A549 (cell line): ENCODE results near the gene ROBO1. TPM values are rescaled to one million over a fixed set of nuclear protein-coding genes. Genes with fewer than 3 reads are reported as not detected.

ENCODE experiments used
- ATAC-seq, 2 experiments: fragments of 200-7000 bp in 1 of 2; fragments of >200 bp in 1 of 2; cut with Nextera tagmentation in 1 of 2; cut with Tn5 transposase in 1 of 2; 3 replicates each; pipeline versions ENCODE4 v1.8.0 to v1.9.1; 2018 to 2020; ENCODE audit warnings: mild to moderate bottlenecking in 1 of 2, moderate library complexity in 1 of 2
- CTCF ChIA-PET: fragments of 300-600 bp; sonication (Branson Sonifier 250); formaldehyde crosslinking; extraction: SDS; loops from one replicate; lab custom pipeline; 2021; ENCODE audit warnings: antibody characterized with exemption, inconsistent platforms; lab: Yijun Ruan, JAX
- POLR2A ChIA-PET: fragments of 350-600 bp; formaldehyde crosslinking; extraction: SDS; loops from one replicate; lab custom pipeline; 2021; ENCODE audit warnings: antibody characterized with exemption, inconsistent platforms; lab: Yijun Ruan, JAX
- DNase-seq, 2 experiments: peaks; one replicate each; pipeline versions ENCODE4 v3.0.0 to v3.0.0-alpha.2; 2011 to 2016; ENCODE audit warnings: low read depth in 1 of 2, low spot score in 1 of 2
- FAIRE-seq: peaks from 2 replicates; lab custom pipeline; 2011; peaks lifted over from hg19 to GRCh38; lab: Jason Lieb, UNC
- H3K27ac ChIP-seq, 2 experiments: fragments of >200 bp; sonication (Bioruptor Twin); formaldehyde crosslinking; 3 replicates each; pipeline ENCODE4 v1.5.1; 2016 to 2017
- H3K4me1 ChIP-seq: fragments of >200 bp; sonication (Bioruptor Twin); formaldehyde crosslinking; 3 replicates; pipeline ENCODE4 v1.6.1; 2016
- H3K4me2 ChIP-seq: fragments of >200 bp; sonication (Bioruptor Twin); formaldehyde crosslinking; 3 replicates; pipeline ENCODE4 v1.6.1; 2016
- H3K4me3 ChIP-seq: fragments of >200 bp; sonication (Bioruptor Twin); formaldehyde crosslinking; 3 replicates; pipeline ENCODE4 v1.5.1; 2016
- H3K9me3 ChIP-seq: fragments of >200 bp; sonication (Bioruptor Twin); formaldehyde crosslinking; 3 replicates; pipeline ENCODE4 v1.6.1; 2016
- CBX2 ChIP-seq: fragments of 200-600 bp; sonication (generic); IDR thresholded peaks from 2 replicates; pipeline ENCODE4 v1.6.1; 2016; ENCODE audit warnings: low read depth, mild to moderate bottlenecking, borderline replicate concordance
- CEBPB ChIP-seq, 2 experiments: fragments of >200 bp in 1 of 2; sonication (Bioruptor Twin) in 1 of 2; formaldehyde crosslinking in 1 of 2; IDR thresholded peaks; 2 replicates each; pipeline ENCODE4 v1.6.1; 2012 to 2016
- FOSB ChIP-seq: fragments of 250-450 bp; sonication (Bioruptor Pico); IDR thresholded peaks from 2 replicates; pipeline ENCODE4 v1.5.0; 2020; ENCODE audit warnings: mild to moderate bottlenecking, moderate library complexity
- FOXS1 ChIP-seq: fragments of 250-450 bp; sonication (Bioruptor Pico); IDR thresholded peaks from 2 replicates; pipeline ENCODE4 v1.5.0; 2020; ENCODE audit warnings: mild to moderate bottlenecking, moderate library complexity
- GATA3 ChIP-seq: IDR thresholded peaks from 2 replicates; pipeline ENCODE4 v1.6.1; 2012; ENCODE audit warnings: borderline replicate concordance
- HDAC2 ChIP-seq: fragments of 200-600 bp; sonication (generic); IDR thresholded peaks from 2 replicates; pipeline ENCODE4 v1.6.1; 2016
- JUN ChIP-seq, 2 experiments: fragments of >200 bp; sonication (Bioruptor Twin); formaldehyde crosslinking; IDR thresholded peaks; 2 replicates in 1 of 2; 3 replicates in 1 of 2; pipeline ENCODE4 v1.6.1; 2016 to 2017
- JUNB ChIP-seq: fragments of >200 bp; sonication (Bioruptor Twin); formaldehyde crosslinking; IDR thresholded peaks from 2 replicates; pipeline ENCODE4 v1.6.1; 2016
- MAZ ChIP-seq: fragments of 150-350 bp; IDR thresholded peaks from 2 replicates; pipeline ENCODE4 v1.6.1; 2014; ENCODE audit warnings: antibody characterized with exemption, low read depth, low read length, borderline replicate concordance
- MYC ChIP-seq: IDR thresholded peaks from 2 replicates; pipeline ENCODE4 v1.6.1; 2012; ENCODE audit warnings: mild to moderate bottlenecking, inconsistent platforms, low read length, improper control_type of control experiment, borderline replicate concordance
- POLR2AphosphoS2 ChIP-seq: conservative IDR thresholded peaks from 2 replicates; pipeline ENCODE4 v1.6.1; 2012; ENCODE audit warnings: low read length, improper control_type of control experiment, inconsistent platforms
- RARB ChIP-seq: fragments of 250-450 bp; sonication (Bioruptor Pico); IDR thresholded peaks from 2 replicates; pipeline ENCODE4 v1.8.0; 2021; ENCODE audit warnings: mild to moderate bottlenecking, moderate library complexity
- RCOR1 ChIP-seq: fragments of 150-350 bp; IDR thresholded peaks from 2 replicates; pipeline ENCODE4 v1.6.1; 2014; ENCODE audit warnings: antibody characterized with exemption, low read length, low read depth
- RNF2 ChIP-seq: fragments of 200-600 bp; sonication (generic); IDR thresholded peaks from 2 replicates; pipeline ENCODE4 v1.6.1; 2016; ENCODE audit warnings: low read depth, mild to moderate bottlenecking, antibody characterized with exemption, moderate library complexity, borderline replicate concordance
- TFCP2L1 ChIP-seq: fragments of 250-450 bp; sonication (Bioruptor Pico); IDR thresholded peaks from 2 replicates; pipeline ENCODE4 v1.5.0; 2021; ENCODE audit warnings: mild to moderate bottlenecking
- WGBS: methylation state at CpG from one replicate; pipeline ENCODE4 v1.1.6; 2017; ENCODE audit errors: missing lambda C conversion rate; 5-methylcytosine and 5-hydroxymethylcytosine counted together
- polyA plus RNA-seq, 4 experiments: library from polyadenylated mRNA; depleted of rRNA in 3 of 4; stranded (reverse); fragments of >200 nt; fragmentation: RNase III in 1 of 4; extraction: RNeasy Plus Mini Kit Qiagen cat#74134 plus additional on column Dnase treatment in 1 of 4; gene quantifications; 2 replicates in 3 of 4; 3 replicates in 1 of 4; pipeline ENCODE4 v1.2.3, GENCODE V29; 2011 to 2017
- TF ChIP-seq, protein P1 (sequence below): fragments of 200-600 bp; sonication (generic); IDR thresholded peaks from 2 replicates; pipeline ENCODE4 v1.6.1; 2016; ENCODE audit warnings: antibody characterized with exemption, mild to moderate bottlenecking, moderate library complexity
- TF ChIP-seq, protein P2 (sequence below): fragments of 250-450 bp; sonication (Bioruptor Pico); IDR thresholded peaks from 2 replicates; pipeline ENCODE4 v1.5.0; 2020; ENCODE audit warnings: low read depth, mild to moderate bottlenecking, moderate library complexity
- TF ChIP-seq, protein P3 (sequence below): IDR thresholded peaks from 2 replicates; pipeline ENCODE4 v1.6.1; 2012
- TF ChIP-seq, protein P4 (sequence below): fragments of >200 bp; sonication (Bioruptor Twin); formaldehyde crosslinking; IDR thresholded peaks from 3 replicates; pipeline ENCODE4 v1.6.1; 2016

The ROBO1 gene
- polyA plus RNA-seq, 2 of the 4 experiments (the other 2 are of a cell fraction) = 25.3 to 35.6 TPM

- CTCF ChIA-PET = no interaction called here
- no peak for ATAC-seq
- DNase-seq = no peak
- no peak for FAIRE-seq
- WGBS = 68% methylated on average over 2 of the region's 2 CpGs
- Histone ChIP-seq H3K4me3 (no peak overlapping the region), H3K4me1 (no peaks in the 10 kb centered on the region)
- TF ChIP-seq FOSB (CRISPR knock-in tag) (no peak), JUN (IDR thresholded peaks at IDR 0.05) (no peak), HDAC2 (no peak), RARB (no peak), FOXS1 (CRISPR knock-in tag) (no peak), RCOR1 (no peak), MAZ (no peak), RNF2 (no peak), JUNB (no peak)
- TF ChIP-seq, protein P1, sequence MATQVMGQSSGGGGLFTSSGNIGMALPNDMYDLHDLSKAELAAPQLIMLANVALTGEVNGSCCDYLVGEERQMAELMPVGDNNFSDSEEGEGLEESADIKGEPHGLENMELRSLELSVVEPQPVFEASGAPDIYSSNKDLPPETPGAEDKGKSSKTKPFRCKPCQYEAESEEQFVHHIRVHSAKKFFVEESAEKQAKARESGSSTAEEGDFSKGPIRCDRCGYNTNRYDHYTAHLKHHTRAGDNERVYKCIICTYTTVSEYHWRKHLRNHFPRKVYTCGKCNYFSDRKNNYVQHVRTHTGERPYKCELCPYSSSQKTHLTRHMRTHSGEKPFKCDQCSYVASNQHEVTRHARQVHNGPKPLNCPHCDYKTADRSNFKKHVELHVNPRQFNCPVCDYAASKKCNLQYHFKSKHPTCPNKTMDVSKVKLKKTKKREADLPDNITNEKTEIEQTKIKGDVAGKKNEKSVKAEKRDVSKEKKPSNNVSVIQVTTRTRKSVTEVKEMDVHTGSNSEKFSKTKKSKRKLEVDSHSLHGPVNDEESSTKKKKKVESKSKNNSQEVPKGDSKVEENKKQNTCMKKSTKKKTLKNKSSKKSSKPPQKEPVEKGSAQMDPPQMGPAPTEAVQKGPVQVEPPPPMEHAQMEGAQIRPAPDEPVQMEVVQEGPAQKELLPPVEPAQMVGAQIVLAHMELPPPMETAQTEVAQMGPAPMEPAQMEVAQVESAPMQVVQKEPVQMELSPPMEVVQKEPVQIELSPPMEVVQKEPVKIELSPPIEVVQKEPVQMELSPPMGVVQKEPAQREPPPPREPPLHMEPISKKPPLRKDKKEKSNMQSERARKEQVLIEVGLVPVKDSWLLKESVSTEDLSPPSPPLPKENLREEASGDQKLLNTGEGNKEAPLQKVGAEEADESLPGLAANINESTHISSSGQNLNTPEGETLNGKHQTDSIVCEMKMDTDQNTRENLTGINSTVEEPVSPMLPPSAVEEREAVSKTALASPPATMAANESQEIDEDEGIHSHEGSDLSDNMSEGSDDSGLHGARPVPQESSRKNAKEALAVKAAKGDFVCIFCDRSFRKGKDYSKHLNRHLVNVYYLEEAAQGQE = no peak
- TF ChIP-seq, protein P2, sequence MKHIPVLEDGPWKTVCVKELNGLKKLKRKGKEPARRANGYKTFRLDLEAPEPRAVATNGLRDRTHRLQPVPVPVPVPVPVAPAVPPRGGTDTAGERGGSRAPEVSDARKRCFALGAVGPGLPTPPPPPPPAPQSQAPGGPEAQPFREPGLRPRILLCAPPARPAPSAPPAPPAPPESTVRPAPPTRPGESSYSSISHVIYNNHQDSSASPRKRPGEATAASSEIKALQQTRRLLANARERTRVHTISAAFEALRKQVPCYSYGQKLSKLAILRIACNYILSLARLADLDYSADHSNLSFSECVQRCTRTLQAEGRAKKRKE (CRISPR knock-in tag) = no peak
- TF ChIP-seq, protein P3, sequence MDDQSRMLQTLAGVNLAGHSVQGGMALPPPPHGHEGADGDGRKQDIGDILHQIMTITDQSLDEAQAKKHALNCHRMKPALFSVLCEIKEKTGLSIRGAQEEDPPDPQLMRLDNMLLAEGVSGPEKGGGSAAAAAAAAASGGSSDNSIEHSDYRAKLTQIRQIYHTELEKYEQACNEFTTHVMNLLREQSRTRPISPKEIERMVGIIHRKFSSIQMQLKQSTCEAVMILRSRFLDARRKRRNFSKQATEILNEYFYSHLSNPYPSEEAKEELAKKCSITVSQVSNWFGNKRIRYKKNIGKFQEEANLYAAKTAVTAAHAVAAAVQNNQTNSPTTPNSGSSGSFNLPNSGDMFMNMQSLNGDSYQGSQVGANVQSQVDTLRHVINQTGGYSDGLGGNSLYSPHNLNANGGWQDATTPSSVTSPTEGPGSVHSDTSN = no peak
- TF ChIP-seq, all 56 proteins: peak for 0
- Histone ChIP-seq H3K27ac (no peak overlapping the region), H3K9me3 (no peaks in the 10 kb centered on the region), H3K4me2 (no peak overlapping the region)
- POLR2A ChIA-PET = no interaction called here
Measured at GRCh38 chr3:78605178-78605577, 1162.6 kb downstream of the ROBO1 start.

DNA sequence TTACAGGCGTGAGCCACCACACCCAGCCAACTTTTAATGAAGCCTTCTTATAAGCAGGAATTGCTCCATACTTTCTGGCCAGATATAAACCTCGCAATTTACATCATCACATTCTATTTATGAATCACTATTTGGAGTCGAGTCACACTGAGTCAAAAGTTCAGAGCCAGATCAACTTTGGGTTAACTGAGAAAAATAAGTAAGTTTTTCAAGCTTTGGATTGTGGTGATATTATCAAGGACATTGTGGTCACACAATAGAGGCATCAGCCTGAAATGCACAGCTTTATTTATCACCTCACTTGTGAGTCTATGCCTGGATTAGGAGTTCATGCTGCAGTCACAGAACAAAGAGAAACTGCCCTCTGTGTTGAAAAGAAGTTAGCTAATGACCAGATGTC is 1163.5 kb downstream of the ROBO1 start:
- Histone ChIP-seq H3K4me3 (no peak overlapping the region), H3K9me3 (no peaks in the 10 kb centered on the region), H3K4me2 (no peak overlapping the region), H3K4me1 (no peaks in the 10 kb centered on the region), H3K27ac (no peak overlapping the region)
- ChIA-PET CTCF (no interaction called here), POLR2A (no interaction called here)
- 34% methylated on average over 3 of the region's 3 CpGs for WGBS
- TF ChIP-seq MYC (no peak), CEBPB (IDR thresholded peaks at IDR 0.05) (no peak), TFCP2L1 (CRISPR knock-in tag) (no peak), GATA3 (no peak), POLR2AphosphoS2 (no peak), CBX2 (no peak), RARB (no peak)
- TF ChIP-seq, protein P4, sequence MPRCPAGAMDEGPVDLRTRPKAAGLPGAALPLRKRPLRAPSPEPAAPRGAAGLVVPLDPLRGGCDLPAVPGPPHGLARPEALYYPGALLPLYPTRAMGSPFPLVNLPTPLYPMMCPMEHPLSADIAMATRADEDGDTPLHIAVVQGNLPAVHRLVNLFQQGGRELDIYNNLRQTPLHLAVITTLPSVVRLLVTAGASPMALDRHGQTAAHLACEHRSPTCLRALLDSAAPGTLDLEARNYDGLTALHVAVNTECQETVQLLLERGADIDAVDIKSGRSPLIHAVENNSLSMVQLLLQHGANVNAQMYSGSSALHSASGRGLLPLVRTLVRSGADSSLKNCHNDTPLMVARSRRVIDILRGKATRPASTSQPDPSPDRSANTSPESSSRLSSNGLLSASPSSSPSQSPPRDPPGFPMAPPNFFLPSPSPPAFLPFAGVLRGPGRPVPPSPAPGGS = no peak
- FAIRE-seq = no peak
- no peak for ATAC-seq
- no peak for DNase-seq
